GM18517 (cell line): ENCODE measurements around the gene SPRR2G.
"Not testable (repeated sequence)": the region's sequence is repeated elsewhere in the genome, so short reads cannot be mapped to it uniquely, and the experiment has no call there.

Experiments used
- ATAC-seq: cut with Tn5 transposase; IDR thresholded peaks from one replicate; pipeline ENCODE4 v1.9.1; 2021; ENCODE audit warnings: mild to moderate bottlenecking, moderate library complexity; ENCODE audit not compliant: unreplicated experiment

Gene SPRR2G

DNA sequence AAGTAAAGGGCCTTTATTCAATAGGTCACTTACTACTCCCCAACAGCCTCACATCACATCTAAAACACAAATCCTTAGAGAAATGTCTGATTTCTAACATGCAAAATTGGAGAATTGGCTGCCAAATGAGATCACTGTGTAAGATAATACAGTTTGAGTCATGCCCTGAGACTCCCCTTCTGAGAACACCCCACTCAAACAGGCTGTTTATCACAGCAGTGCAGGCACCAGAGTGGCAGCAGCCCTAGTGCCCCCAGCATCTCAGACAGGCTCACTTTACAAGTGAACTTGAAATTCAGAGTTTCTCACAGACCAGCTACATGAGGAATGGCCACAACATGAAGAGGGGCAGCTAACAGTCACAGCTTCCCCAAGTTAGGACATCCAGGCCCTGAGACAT, 35.4 kb downstream of the SPRR2G start:
- not testable (repeated sequence) for ATAC-seq

DNA sequence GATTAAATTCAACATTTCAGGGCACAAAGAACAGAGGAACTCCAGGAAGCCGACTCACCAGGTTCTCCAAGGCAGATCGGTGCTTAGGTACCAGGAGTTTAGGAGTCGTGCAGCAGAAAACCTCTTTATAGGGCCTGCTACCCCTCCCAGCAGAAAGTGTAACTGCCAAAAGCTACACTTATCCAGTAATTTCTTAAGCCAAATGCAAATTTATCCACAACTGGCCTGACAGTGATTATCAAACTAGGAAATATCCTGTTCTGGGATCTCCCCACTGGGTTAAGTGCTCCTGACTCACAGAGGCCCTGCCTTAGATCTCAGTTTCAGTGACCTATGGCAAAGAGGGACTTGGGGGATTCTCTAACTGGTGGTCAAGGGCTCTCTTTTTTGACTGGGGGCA, 37.3 kb downstream of the SPRR2G start, which contains the start of gene SPRR2F:
Gene SPRR2F (minus strand): TSS at position 101 of the 400 bp plus-strand sequence. CDS start 783 bp downstream, outside the sequence.
- ATAC-seq = no peak

DNA sequence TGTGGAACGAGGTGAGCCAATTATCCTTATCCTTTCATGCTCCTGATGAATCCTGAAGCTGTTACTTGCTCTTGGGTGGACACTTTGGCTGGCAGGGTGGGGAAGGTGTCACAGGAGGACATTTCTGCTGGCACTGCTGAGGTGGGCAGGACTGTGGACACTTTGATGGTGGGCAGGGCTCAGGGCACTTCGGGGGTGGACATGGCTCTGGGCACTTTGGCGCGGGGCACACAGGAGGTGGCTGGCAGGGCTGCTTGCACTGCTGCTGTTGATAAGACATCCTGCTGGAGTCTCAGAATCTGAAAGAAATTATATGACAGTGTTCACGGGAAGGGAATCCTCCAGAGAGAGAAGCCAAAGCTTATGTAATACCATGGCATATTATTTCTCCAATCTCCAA, 38.2 kb downstream of the SPRR2G start:
- not testable (repeated sequence) for ATAC-seq

DNA sequence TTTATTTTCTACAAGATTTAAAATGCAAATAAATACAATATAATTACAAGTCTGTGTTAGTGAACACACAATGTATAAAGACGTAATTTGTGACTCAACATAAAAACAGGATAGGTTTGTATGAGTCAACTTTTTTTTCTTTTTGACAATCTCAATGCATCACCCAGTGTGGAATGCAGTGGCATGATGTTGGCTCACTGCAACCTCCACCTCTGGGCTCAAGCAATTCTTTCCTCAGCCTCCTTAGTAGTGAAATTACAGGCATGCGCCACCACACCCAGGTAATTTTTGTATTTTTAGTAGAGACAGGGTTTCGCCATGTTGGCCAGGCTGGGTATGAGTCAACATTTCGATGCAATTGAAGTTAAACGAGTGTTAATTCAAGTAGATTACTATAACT, 50.4 kb downstream of the SPRR2G start:
- no peak for ATAC-seq
